BE2C (cell line): Measurements from ENCODE around the gene COL19A1.

Source experiments
- DNase-seq: peaks from one replicate; pipeline ENCODE4 v3.0.0-alpha.2; 2020
- H3K27me3 ChIP-seq: fragments of 250-450 bp; sonication (Bioruptor Pico); 2 replicates; pipeline ENCODE4 v1.5.1; 2020; ENCODE audit warnings: mild to moderate bottlenecking
- H3K36me3 ChIP-seq: fragments of 250-450 bp; sonication (Bioruptor Pico); 2 replicates; pipeline ENCODE4 v1.5.1; 2020; ENCODE audit warnings: mild to moderate bottlenecking
- H3K4me1 ChIP-seq: fragments of 250-450 bp; sonication (Bioruptor Pico); 2 replicates; pipeline ENCODE4 v1.5.1; 2020
- H3K4me3 ChIP-seq: 2 replicates; pipeline ENCODE4 v1.5.1; 2011; ENCODE audit warnings: low read depth, low read length
- H3K9me3 ChIP-seq: fragments of 250-450 bp; sonication (Bioruptor Pico); 2 replicates; pipeline ENCODE4 v1.5.1; 2020
- TF ChIP-seq, protein P1 (sequence below): IDR thresholded peaks from 2 replicates; pipeline ENCODE4 v1.5.1; 2012; ENCODE audit warnings: mild to moderate bottlenecking, low read depth, low read length

The COL19A1 gene

DNA sequence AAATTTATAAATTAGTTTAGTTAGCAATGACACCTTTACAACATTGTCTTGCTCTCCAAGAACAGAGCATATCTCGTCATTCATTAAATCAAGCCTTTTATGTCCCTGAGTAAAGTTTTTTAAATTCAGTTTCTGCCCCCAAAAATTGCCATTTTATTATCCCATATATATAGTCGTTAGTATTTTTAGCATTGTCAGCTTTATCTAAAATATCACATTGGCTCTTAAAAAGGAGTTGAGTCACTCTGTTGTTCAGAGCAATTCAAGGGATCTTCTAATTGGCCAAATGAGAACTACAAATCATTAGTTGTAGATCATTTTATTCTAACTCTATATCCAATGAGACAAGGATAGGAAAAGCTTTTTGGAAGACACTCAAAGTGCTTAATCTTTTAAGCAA is 309.4 kb downstream of the COL19A1 start:
- no peaks in the 10 kb centered on the region for H3K36me3 ChIP-seq

DNA sequence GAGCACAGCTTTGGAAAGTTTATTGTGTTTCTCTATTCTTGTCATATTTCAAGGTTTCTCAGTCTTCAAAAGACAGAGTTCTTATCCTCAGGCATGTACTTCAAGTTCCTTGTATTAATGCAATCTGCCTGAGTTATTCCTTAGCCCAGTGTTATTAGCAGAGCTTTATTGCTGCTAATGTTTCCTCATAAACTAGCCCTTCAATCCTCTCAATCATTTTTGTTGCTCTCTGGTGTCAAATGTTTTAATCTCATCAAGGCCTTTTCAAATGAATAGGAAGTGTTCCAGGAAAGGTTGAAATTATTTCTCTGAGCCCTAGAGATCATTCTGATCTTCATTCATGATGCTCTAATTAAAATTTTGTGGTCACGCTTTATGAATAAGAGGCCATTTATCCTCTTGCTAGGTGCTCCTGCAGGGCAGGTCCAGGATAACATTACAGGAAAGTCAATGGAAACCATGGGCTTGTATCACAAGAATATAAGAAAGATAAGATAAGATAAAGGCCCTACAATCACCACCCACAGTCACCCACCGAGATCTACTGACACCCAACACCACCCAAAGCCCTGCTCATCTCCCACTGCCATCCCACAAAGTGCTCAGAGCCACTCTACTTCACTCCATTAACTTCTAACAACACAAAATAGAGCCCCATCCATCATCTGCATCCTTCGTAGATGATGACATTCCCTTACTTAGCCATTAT is 310.6 kb downstream of the COL19A1 start:
- Histone ChIP-seq H3K4me3 (no peak overlapping the region), H3K27me3 (no peaks in the 10 kb centered on the region), H3K36me3 (no peaks in the 10 kb centered on the region), H3K4me1 (no peaks in the 10 kb centered on the region), H3K9me3 (no peaks in the 10 kb centered on the region)
- no peak for DNase-seq
- TF ChIP-seq, protein P1, sequence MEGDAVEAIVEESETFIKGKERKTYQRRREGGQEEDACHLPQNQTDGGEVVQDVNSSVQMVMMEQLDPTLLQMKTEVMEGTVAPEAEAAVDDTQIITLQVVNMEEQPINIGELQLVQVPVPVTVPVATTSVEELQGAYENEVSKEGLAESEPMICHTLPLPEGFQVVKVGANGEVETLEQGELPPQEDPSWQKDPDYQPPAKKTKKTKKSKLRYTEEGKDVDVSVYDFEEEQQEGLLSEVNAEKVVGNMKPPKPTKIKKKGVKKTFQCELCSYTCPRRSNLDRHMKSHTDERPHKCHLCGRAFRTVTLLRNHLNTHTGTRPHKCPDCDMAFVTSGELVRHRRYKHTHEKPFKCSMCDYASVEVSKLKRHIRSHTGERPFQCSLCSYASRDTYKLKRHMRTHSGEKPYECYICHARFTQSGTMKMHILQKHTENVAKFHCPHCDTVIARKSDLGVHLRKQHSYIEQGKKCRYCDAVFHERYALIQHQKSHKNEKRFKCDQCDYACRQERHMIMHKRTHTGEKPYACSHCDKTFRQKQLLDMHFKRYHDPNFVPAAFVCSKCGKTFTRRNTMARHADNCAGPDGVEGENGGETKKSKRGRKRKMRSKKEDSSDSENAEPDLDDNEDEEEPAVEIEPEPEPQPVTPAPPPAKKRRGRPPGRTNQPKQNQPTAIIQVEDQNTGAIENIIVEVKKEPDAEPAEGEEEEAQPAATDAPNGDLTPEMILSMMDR, result no peak

More for the DNA sequence above, 309.4 kb downstream of the COL19A1 start:
- Histone ChIP-seq H3K9me3 (no peaks in the 10 kb centered on the region), H3K27me3 (no peaks in the 10 kb centered on the region), H3K4me3 (no peak overlapping the region), H3K4me1 (no peaks in the 10 kb centered on the region)
- TF ChIP-seq, protein P1, result no peak
- DNase-seq, result no peak

DNA sequence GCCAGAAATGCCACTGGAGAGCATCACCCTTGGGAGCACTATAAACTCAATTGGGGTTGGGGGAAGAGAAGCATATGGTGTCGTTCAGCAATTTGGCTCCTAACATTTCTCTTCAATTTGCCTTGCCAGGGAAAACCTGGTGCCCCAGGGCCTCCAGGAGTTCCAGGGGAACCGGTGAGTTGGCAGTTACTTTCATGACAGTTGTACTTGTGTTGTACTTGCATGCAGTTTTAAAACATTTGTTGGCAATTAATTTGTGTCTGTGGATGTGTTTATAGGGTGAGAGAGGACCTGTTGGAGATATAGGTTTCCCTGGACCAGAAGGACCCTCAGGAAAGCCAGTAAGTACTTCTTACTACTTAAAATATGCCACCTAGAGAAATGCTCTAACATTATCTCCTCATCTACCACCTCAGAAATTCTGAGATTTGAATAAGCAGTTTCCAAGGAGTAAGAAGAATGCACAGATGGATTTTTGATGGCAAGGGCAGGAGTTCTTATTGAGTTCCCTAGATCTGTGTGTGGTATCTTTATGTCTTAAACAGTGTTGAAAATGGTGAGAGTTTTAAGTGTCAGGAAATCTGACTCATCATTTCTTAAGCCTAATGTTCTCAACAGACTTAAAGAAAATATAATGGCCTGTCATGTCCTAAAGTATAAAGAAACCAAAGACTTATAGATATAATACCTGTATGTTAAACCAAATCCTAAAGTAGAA is 314.0 kb downstream of the COL19A1 start:
- Histone ChIP-seq H3K4me3 (no peak overlapping the region), H3K36me3 (no peaks in the 10 kb centered on the region), H3K27me3 (no peaks in the 10 kb centered on the region), H3K4me1 (no peaks in the 10 kb centered on the region), H3K9me3 (no peaks in the 10 kb centered on the region)
- no peak for DNase-seq
- TF ChIP-seq, protein P1, result no peak

DNA sequence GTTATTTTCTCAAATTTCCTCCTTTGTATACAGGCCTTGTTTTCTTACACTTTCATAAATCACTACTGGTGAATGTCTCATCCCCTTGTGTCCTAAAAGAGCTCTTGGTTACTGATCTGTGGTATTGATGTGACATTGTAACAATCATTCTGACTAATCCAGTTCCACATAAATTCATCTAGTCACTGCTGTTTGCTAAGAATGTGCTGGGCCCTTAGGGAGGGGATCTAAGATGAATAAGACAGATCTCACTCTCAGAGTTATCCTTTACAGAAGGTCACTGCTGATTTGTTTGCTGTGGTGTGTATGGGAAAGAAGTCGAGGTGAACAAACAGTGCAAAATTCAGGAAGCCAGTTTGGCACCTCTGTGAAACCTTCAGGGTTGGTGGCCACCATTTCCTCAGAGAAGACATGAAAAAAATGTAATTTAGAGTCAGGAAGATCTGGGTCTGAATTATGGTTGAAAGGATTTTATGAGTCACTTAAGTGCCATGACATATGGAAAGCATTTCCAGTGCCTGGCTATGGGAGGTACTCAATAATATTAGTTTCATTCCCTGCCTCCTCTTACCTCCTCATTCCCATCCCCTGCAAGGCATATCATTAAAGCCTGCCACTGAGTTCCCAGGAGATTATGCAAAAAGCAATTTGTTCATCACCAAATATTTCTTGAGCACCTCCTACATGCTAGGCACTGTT is 314.7 kb downstream of the COL19A1 start:
- TF ChIP-seq, protein P1, result no peak
- DNase-seq, result no peak
- H3K4me1 ChIP-seq, result no peaks in the 10 kb centered on the region
- H3K27me3 ChIP-seq, result no peaks in the 10 kb centered on the region
- no peaks in the 10 kb centered on the region for H3K9me3 ChIP-seq
- H3K4me3 ChIP-seq, result no peak overlapping the region
- no peaks in the 10 kb centered on the region for H3K36me3 ChIP-seq

DNA sequence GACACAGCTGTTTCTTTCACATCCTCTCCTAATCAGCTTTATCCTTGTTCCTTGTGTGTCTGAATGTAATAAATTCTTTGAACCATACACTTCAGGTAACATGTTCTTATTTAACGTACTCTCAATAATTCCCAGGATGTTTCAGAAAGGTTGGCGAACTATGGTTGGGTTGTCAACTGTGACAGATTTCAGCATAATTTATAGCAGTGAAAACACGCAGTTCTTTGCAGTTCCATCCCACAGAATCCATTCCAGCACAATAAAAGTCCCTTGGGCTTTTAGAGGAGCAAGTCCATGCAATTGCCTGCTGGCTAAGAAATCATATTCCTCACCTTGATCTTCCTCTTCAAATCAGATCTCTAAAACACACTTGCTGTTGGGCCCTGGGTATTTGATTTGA is 317.2 kb downstream of the COL19A1 start:
- Histone ChIP-seq H3K27me3 (no peaks in the 10 kb centered on the region), H3K9me3 (no peaks in the 10 kb centered on the region), H3K4me1 (no peaks in the 10 kb centered on the region), H3K4me3 (no peak overlapping the region), H3K36me3 (no peaks in the 10 kb centered on the region)
- no peak for DNase-seq
- TF ChIP-seq, protein P1, result no peak
